ENCODE results near the gene MYO9B. TPM values are rescaled to one million over a fixed set of nuclear protein-coding genes. Genes with fewer than 3 reads are reported as not detected.

MYO9B gene
- total and polyA plus RNA-seq, 4 donors = 44.3 to 121 (median 97.2) TPM

GRCh38 chr19:17081672-17082630 is 6.4 kb downstream of the MYO9B start:
- H3K36me3 ChIP-seq (ENCODE audit: control insufficient read depth in 4 of 4, insufficient read depth in 4 of 4, low read length in 4 of 4) = peaks cover 0 to 10% (median 0%) of the 10 kb centered on the region in 4 donors
- WGBS, 2 donors = 75 to 79% methylated on average over 19 to 20 of the region's 20 CpGs
- TF ChIP-seq, protein P1, sequence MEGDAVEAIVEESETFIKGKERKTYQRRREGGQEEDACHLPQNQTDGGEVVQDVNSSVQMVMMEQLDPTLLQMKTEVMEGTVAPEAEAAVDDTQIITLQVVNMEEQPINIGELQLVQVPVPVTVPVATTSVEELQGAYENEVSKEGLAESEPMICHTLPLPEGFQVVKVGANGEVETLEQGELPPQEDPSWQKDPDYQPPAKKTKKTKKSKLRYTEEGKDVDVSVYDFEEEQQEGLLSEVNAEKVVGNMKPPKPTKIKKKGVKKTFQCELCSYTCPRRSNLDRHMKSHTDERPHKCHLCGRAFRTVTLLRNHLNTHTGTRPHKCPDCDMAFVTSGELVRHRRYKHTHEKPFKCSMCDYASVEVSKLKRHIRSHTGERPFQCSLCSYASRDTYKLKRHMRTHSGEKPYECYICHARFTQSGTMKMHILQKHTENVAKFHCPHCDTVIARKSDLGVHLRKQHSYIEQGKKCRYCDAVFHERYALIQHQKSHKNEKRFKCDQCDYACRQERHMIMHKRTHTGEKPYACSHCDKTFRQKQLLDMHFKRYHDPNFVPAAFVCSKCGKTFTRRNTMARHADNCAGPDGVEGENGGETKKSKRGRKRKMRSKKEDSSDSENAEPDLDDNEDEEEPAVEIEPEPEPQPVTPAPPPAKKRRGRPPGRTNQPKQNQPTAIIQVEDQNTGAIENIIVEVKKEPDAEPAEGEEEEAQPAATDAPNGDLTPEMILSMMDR (IDR thresholded peaks at IDR 0.05; ENCODE audit: control extremely low read depth, extremely low read depth) = no peak
- no peak overlapping the region for H3K9ac ChIP-seq (ENCODE audit: insufficient read depth in 1 of 2, low read length in 2 of 2)
- peaks cover 7 to 20% (median 12%) of the 10 kb centered on the region in 5 donors for H3K4me1 ChIP-seq (ENCODE audit: control insufficient read depth in 5 of 5, insufficient read depth in 5 of 5, low read length in 5 of 5)
- H3K4me3 ChIP-seq = no peak overlapping the region
- peak in 1 of 3 donors; percentile 36 for DNase-seq
- H3K27me3 ChIP-seq (ENCODE audit: control insufficient read depth in 3 of 3, insufficient read depth in 3 of 3, low read length in 2 of 3) = no peaks in the 10 kb centered on the region
- peak overlapping the region; percentile 38 to 50 for H3K27ac ChIP-seq (ENCODE audit: low read depth in 1 of 2, low read length in 1 of 2)
- H3K9me3 ChIP-seq (ENCODE audit: control insufficient read depth in 4 of 4, insufficient read depth in 3 of 4, low read length in 3 of 4) = no peaks in the 10 kb centered on the region
- ATAC-seq (ENCODE audit: insufficient read depth, low FRiP score) = no peak

DNA sequence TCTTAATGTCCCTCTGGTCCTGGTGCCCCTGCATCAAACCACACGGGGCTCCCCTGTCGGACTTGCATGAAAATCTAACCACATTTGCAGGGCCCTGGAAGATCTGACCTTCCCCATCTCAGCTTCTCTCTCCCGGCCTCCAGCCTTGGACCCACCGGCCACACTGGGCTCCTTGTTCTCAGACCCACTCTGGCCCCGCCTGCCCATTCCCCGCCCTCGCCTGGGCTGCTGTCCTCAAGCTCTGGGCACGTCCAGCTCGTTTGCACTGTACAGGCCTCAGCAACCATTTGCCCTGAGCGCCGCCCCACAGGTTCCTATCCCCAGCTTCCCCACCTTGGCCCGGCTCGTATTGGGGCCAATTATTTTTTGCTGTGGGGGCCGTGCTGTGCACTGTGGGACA is 10.5 kb downstream of the MYO9B start:
- DNase-seq (no peak), ATAC-seq (ENCODE audit: insufficient read depth, low FRiP score) (no peak)
- 90 to 91% methylated on average over 13 to 14 of the region's 14 CpGs for WGBS, 2 donors

DNA sequence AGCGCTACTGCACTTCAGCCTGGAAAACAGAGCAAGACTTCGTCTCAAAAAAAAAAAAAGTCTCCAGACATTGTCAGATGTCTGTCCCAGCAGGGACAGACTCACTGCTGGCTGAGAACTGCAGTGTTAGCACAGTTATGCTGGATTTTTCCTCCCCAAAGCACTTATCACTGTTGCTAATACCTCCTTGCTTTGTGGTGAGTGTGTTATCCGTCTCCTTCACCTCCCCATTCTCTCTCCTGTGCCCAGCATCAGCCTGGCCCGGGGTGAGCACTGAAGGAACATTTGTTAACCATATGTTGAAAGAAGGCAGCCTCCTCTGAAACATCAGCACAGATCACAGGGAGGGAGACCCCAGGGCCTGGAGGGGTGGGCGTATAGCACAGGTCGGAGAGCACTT is 11.3 kb downstream of the MYO9B start:
- TF ChIP-seq, protein P1 (IDR thresholded peaks at IDR 0.05; ENCODE audit: control extremely low read depth, extremely low read depth) = no peak
- H3K36me3 ChIP-seq (ENCODE audit: control insufficient read depth in 4 of 4, insufficient read depth in 4 of 4, low read length in 4 of 4) = peaks cover 0 to 9% (median 0%) of the 10 kb centered on the region in 4 donors
- peaks cover 0 to 22% (median 2%) of the 10 kb centered on the region in 5 donors for H3K4me1 ChIP-seq (ENCODE audit: control insufficient read depth in 5 of 5, insufficient read depth in 5 of 5, low read length in 5 of 5)
- DNase-seq (no peak), ATAC-seq (ENCODE audit: insufficient read depth, low FRiP score) (no peak)
- WGBS, 2 donors = 87 to 94% methylated on average over 6 of the region's 6 CpGs
- H3K4me3 ChIP-seq = no peak overlapping the region
- no peaks in the 10 kb centered on the region for H3K27me3 ChIP-seq (ENCODE audit: control insufficient read depth in 3 of 3, insufficient read depth in 3 of 3, low read length in 2 of 3)
- H3K9me3 ChIP-seq (ENCODE audit: control insufficient read depth in 4 of 4, insufficient read depth in 3 of 4, low read length in 3 of 4) = no peaks in the 10 kb centered on the region
- H3K27ac ChIP-seq (ENCODE audit: low read depth in 1 of 2, low read length in 1 of 2) = no peak overlapping the region
- H3K9ac ChIP-seq (ENCODE audit: insufficient read depth in 1 of 2, low read length in 2 of 2) = no peak overlapping the region

More for the DNA sequence above, 10.5 kb downstream of the MYO9B start:
- H3K9ac ChIP-seq (ENCODE audit: insufficient read depth in 1 of 2, low read length in 2 of 2) = no peak overlapping the region
- H3K27ac ChIP-seq (ENCODE audit: low read depth in 1 of 2, low read length in 1 of 2) = no peak overlapping the region
- H3K27me3 ChIP-seq (ENCODE audit: control insufficient read depth in 3 of 3, insufficient read depth in 3 of 3, low read length in 2 of 3) = no peaks in the 10 kb centered on the region
- TF ChIP-seq, protein P1 (IDR thresholded peaks at IDR 0.05; ENCODE audit: control extremely low read depth, extremely low read depth) = no peak
- no peaks in the 10 kb centered on the region for H3K9me3 ChIP-seq (ENCODE audit: control insufficient read depth in 4 of 4, insufficient read depth in 3 of 4, low read length in 3 of 4)
- peaks cover 0 to 9% (median 0%) of the 10 kb centered on the region in 4 donors for H3K36me3 ChIP-seq (ENCODE audit: control insufficient read depth in 4 of 4, insufficient read depth in 4 of 4, low read length in 4 of 4)
- no peak overlapping the region for H3K4me3 ChIP-seq
- peaks cover 0 to 24% (median 0%) of the 10 kb centered on the region in 5 donors for H3K4me1 ChIP-seq (ENCODE audit: control insufficient read depth in 5 of 5, insufficient read depth in 5 of 5, low read length in 5 of 5)
